Stimulated activated CD4-positive, alpha-beta T cell treated with anti-CD3 and anti-CD28 coated beads, Interleukin-1b, Interleukin-23, amount 100 ng/mL, for 4 hours (primary cell): ENCODE measurements around the gene LTF.

Experiments
- DNase-seq, 2 donors: peaks; one replicate each; pipeline ENCODE4 v3.0.0-alpha.2; 2020; ENCODE audit warnings: low read depth in 2 of 2

LTF gene

GRCh38 chr3:46469680-46470357 lies 5.1 kb upstream of the LTF start:
- DNase-seq = no peak

- no peak for DNase-seq
Measured at GRCh38 chr3:46468753-46469600, 4.3 kb upstream of the LTF start.

GRCh38 chr3:46467562-46467961 lies 2.9 kb upstream of the LTF start:
- no peak for DNase-seq

GRCh38 chr3:46466871-46467403 lies 2.2 kb upstream of the LTF start:
- DNase-seq = no peak

DNA sequence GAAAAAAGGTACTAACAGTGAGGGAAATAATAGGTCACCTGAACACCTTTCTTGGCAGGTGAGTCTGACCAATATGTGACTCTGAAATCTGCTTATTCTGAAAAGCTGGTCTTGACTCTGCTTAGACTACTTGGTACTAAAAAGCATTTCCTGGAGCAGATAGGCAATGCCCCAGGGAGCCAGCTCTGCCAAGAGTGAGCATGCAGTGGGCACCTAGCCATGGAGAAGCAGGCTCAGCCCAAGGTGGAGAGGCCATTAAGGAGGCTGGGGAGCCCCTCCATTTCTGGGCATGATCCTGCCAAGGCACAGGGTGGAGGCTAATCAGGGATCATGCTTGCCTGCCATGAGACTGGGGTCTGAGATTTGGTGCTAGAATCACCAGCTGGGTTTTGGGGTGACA lies 1.6 kb upstream of the LTF start:
- DNase-seq = no peak

DNA sequence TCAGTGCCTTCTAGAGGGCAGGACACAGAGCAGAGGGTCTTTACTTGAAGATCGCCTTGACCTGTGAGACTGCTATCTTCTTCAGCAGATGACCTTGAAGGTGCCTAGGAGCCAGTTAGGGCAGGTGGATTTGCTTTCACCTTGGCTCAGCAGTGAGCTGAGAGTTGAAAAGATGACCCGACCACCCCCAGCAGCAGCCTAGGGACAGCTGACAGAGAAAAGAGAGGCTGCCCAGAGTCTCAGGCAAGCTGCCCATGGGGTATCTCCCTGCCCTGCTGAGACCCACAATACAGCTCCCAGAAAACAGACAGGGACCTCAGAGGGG lies 453 bp upstream of the LTF start:
- DNase-seq = no peak

- no peak for DNase-seq
Measured at GRCh38 chr3:46463868-46464241, 850 bp downstream of the LTF start.

DNA sequence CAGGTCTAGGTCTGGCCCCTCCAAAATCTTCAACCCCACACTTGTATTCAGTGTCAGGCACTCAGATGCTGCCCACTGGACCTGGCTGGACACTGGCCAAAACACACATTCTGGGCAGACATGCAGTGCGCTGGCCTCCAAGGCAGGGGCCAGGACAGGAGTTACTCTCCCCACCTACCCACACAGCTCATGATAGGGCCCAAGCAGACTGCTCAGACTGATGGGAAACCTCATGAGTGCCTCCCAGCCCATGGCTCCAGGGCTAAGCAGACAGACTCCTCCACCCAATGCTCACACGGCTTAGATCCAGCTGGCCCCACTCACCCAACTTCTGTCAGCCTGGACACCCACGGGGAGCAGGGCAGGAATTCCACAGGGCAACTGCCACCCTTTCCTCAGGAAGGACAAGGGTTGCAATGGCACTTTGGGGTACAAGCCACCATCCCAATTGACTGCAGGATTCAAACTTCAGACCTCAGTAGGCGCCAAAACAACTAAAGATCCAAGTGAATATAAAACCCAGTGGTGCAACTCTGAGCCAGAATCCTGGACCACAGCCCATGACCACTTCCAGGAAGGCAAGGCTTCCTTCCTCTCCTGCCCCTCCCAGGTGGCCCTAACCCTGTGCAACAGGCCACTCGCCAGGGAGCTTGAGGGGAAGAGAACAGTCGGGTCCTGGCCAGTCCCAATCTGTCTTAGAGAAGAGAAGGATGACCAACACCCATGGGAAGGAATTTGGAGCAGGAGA lies 1.4 kb downstream of the LTF start:
- DNase-seq = no peak

DNA sequence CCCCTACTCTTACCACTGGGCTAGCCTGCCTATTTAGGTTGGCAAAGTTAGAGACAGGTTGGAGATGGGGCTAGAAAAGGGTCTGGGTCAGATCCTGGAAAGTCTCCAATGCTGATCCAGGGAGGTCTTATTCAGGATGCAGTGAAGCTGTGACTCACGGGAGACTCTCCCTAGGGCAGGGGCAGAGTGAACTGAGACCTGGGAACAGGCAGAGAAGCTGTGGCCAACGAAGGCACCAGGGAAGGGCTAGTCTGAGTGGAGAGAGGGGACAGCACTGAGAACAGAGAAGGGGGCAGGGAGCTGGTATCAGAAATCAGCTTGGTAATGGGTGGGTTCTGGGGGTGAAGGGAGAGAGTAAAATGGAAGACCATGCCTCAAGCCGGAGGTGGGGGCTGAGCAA lies 2.2 kb downstream of the LTF start:
- no peak for DNase-seq

DNA sequence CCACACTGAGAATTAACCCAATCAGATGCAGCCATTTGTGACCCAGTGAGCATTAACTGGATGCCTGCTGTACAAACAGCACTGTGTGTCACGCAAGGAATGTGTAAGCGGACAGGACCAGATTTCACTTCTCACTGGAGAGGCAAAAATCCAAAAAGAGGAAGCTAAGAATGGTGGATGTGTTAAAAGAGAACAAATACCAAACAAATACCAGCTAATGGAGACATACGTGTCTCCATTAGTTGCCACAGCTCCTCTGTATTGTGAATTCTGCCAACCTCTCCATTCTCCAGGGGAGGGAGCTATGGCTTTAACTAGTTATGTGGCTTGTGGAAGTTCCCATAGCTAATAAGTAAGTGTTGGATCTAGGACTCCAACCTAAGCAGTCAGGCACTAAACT lies 2.6 kb downstream of the LTF start:
- no peak for DNase-seq

DNA sequence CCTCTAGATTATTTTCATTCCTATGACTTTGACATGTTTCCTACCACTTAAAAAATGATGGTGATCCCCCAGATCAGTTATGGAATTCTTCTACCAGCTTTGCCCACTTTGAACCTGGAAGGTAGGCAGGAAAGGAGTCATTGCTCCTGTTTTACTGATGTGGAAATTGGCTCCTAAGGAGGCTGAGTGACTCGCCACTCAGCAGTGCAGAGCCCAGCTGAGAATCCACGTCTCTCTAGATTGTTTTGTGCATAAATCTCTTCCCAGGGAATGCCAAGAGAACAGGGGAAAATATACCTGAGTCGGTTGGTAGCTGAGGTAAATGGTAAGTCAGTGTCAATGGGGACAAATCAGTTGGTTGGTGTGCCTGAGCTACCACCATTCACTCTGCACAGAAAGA lies 4.7 kb downstream of the LTF start:
- DNase-seq = no peak

DNA sequence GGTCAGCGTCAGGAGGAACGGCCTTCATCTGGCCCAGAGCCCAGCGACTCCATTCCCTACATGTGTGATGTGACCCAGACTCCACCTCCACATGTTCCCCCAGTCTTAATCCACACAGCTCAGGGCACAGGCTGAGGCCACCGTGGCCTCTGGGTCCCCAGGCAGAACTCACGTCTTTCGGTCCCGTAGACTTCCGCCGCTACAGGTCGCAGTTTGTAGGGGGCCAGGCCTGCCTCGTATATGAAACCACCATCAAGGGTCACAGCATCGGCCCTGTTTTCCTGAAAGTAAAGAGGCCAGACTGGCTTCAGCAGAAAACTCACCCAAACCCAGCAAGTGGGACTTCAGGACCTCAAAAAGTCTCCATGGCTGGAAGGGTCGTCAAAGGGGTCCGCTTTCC lies 8.6 kb downstream of the LTF start:
- DNase-seq = no peak

- DNase-seq = no peak
Measured at GRCh38 chr3:46455231-46456115, 9.2 kb downstream of the LTF start.

GRCh38 chr3:46454606-46455005 lies 10.1 kb downstream of the LTF start:
- no peak for DNase-seq

DNA sequence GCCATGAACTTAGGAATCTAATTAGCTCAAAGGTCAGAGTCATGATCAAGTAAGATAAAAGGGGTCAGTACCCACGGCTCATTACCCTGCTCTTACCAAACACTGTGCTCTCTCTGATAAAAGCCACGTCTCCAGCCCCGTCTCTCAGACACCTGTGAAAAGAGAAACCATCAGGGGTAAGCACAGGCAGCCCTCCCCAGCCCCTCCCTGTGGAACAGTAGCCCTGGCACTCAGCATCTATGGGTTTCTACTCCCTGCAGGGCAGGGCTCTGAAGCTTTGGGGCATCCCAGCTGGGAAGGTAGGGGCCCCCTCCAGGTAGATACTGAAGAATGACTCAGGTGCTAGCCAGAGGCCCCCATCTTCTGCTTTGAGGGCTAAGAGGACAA lies 10.5 kb downstream of the LTF start:
- DNase-seq = no peak

- DNase-seq = no peak
Measured at GRCh38 chr3:46453526-46454208, 11.0 kb downstream of the LTF start.

GRCh38 chr3:46449755-46450552 lies 14.8 kb downstream of the LTF start:
- DNase-seq = no peak

DNA sequence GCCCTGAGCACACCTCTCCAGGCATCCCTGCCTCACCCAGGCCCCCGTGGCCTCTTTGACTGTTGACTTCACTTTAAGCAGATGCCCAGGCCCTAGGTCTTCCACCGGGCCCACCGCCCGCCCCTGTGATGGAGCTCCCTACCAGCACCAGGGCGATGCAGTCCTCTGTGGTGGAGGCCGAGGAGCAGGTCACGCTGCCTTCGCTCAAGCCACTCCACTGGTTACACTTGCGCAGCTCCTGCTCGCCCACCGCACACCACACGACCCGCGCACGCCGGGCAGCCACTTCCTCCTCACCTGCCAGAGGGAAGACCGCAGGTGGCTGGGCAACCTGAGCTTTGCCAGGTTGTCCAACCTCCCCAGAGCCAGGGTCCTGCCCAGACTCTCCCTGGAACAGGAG lies 16.0 kb downstream of the LTF start:
- DNase-seq = no peak

DNA sequence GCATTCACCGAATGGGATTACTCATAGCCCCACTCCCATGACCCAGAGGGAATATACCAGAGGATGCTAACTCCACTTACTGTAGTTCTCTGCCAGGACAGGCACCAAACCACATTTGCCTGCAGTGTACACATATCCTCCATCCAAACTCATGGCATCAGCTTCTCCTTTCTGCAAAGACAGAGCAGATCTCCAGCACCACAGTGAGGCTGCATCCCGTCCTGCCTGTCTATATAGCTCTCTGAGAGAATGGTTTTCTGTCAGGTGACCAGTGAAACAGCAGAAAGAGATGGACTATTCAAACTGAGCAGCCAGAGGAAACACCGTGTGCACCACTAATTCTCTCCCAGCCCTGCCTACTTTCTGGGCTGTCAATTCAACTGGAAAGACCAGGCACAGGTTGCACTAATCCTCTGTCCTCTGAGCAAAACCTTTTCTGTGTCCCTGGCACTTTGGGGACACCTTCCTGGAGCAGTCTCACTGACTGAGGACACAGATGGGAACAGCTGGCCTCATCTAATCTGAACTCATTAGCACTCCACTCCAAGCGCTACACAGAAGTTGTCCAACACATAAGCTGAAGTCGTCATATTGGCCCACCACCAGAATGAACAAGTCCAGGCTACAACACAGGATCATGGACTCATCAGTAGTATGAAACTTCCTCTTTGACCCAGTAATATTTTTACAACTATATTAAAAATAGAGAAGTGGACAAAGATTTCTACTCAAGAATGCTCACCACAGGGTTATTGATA lies 17.3 kb downstream of the LTF start:
- no peak for DNase-seq
